ENCODE results near the gene ADAMTS9. TPM values are rescaled to one million over a fixed set of nuclear protein-coding genes. Genes with fewer than 3 reads are reported as not detected.

ADAMTS9 gene
- total and polyA plus RNA-seq, 2 of the 13 experiments (the other 11 are each of a cell fraction or from before 2014, with no cell fraction given) = 0.02 to 0.09 TPM

DNA sequence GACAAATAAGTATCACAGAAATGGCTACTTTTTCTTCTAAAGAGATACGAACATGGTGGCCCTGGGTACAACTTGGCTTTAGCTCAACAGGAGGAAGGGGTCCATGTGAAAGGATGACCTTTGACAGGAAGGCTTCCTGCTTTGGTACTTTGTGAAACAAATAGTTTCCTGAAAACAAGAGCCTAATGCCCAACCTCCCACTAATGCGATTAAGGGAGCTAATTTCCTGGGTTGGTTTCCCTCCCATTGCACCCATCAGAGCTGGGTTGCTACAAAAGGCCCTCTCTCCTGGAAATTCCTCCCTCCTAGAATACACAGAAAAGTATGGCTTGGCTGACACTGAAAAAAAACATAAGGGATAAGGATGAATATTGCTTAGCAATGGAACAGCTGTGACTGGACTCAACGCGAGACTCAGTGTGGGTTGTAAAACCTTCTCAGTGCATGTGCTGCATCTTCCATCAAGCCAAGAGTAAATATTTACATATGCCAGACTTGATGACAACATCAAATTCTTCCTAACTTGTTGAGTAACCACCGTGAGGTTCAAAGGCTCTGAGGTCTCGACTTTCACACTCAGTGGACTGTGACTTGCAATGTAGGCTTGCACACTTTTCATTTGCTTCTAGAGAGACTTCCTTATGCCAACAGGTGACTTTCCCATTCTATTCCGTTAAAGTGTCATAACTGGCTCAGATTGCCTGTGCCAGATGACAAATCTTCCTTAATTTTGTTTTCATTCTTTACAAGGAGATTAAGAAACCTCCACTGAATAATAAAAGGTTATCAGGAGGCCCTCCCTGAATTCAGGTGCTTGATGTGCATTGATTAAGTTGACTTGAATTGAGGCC, 60.1 kb downstream of the ADAMTS9 start (continued):
- TF ChIP-seq ZNF639 (CRISPR knock-in tag; conservative IDR thresholded peaks at IDR 0.05) (no peak), FOXM1 (CRISPR knock-in tag; IDR thresholded peaks at IDR 0.05) (no peak), HMG20B (CRISPR knock-in tag; conservative IDR thresholded peaks at IDR 0.05) (no peak), ZFAT (CRISPR knock-in tag; conservative IDR thresholded peaks at IDR 0.05) (no peak), ZNF432 (CRISPR knock-in tag; IDR thresholded peaks at IDR 0.05; ENCODE audit: borderline replicate concordance) (no peak), FOSL1 (CRISPR knock-in tag; IDR thresholded peaks at IDR 0.05; ENCODE audit: borderline replicate concordance) (no peak), TEAD3 (CRISPR knock-in tag; optimal IDR thresholded peaks at IDR 0.05; ENCODE audit: borderline replicate concordance) (peak; percentile 73), ZC3H4 (CRISPR knock-in tag; IDR thresholded peaks at IDR 0.05; ENCODE audit: borderline replicate concordance) (no peak), SALL2 (CRISPR knock-in tag; IDR thresholded peaks at IDR 0.05) (no peak), ZNF24 (IDR thresholded peaks at IDR 0.05) (no peak), ZNF597 (CRISPR knock-in tag; IDR thresholded peaks at IDR 0.05) (no peak), ZNF556 (CRISPR knock-in tag; IDR thresholded peaks at IDR 0.05; ENCODE audit: borderline replicate concordance) (no peak), HMGA1 (CRISPR knock-in tag; conservative IDR thresholded peaks at IDR 0.05) (no peak), ZNF180 (CRISPR knock-in tag; IDR thresholded peaks at IDR 0.05; ENCODE audit: borderline replicate concordance, low read depth) (no peak), BCL6 (CRISPR knock-in tag; IDR thresholded peaks at IDR 0.05) (peak; percentile 35; the same call in 1 of the 2 replicates), ESRRA (CRISPR knock-in tag; IDR thresholded peaks at IDR 0.05; ENCODE audit: low read depth) (no peak), DRAP1 (CRISPR knock-in tag; IDR thresholded peaks at IDR 0.05) (no peak), ZNF44 (CRISPR knock-in tag; IDR thresholded peaks at IDR 0.05) (no peak), JUN (CRISPR knock-in tag; IDR thresholded peaks at IDR 0.05) (0 out of 2 replicates have a peak, but pooled peaks have one; percentile 22), ZMAT5 (CRISPR knock-in tag; IDR thresholded peaks at IDR 0.05; ENCODE audit: borderline replicate concordance, low read depth) (no peak), REL (CRISPR knock-in tag; conservative IDR thresholded peaks at IDR 0.05) (no peak)
- TF ChIP-seq, protein P1, sequence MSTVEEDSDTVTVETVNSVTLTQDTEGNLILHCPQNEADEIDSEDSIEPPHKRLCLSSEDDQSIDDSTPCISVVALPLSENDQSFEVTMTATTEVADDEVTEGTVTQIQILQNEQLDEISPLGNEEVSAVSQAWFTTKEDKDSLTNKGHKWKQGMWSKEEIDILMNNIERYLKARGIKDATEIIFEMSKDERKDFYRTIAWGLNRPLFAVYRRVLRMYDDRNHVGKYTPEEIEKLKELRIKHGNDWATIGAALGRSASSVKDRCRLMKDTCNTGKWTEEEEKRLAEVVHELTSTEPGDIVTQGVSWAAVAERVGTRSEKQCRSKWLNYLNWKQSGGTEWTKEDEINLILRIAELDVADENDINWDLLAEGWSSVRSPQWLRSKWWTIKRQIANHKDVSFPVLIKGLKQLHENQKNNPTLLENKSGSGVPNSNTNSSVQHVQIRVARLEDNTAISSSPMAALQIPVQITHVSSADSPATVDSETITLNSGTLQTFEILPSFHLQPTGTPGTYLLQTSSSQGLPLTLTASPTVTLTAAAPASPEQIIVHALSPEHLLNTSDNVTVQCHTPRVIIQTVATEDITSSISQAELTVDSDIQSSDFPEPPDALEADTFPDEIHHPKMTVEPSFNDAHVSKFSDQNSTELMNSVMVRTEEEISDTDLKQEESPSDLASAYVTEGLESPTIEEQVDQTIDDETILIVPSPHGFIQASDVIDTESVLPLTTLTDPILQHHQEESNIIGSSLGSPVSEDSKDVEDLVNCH (CRISPR knock-in tag; IDR thresholded peaks at IDR 0.05) = no peak
- TF ChIP-seq, protein P2, sequence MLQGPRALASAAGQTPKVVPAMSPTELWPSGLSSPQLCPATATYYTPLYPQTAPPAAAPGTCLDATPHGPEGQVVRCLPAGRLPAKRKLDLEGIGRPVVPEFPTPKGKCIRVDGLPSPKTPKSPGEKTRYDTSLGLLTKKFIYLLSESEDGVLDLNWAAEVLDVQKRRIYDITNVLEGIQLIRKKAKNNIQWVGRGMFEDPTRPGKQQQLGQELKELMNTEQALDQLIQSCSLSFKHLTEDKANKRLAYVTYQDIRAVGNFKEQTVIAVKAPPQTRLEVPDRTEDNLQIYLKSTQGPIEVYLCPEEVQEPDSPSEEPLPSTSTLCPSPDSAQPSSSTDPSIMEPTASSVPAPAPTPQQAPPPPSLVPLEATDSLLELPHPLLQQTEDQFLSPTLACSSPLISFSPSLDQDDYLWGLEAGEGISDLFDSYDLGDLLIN (CRISPR knock-in tag; IDR thresholded peaks at IDR 0.05; ENCODE audit: borderline replicate concordance) = no peak
